ENCODE data around the gene MED27.

Gene MED27

GRCh38 chr9:131843989-131844744 lies 235.5 kb downstream of the MED27 start:
- TF ChIP-seq MAX (IDR thresholded peaks at IDR 0.05; ENCODE audit: low read depth, low read length): no peak
- TF ChIP-seq MYC (IDR thresholded peaks at IDR 0.05; ENCODE audit: low read depth, low read length): no peak
- no peak for TF ChIP-seq POLR2A (IDR thresholded peaks at IDR 0.05; ENCODE audit: extremely low read depth, insufficient read length)
- TF ChIP-seq CTCF (IDR thresholded peaks at IDR 0.05; ENCODE audit: low read depth, low read length): no peak
- no peak overlapping the region for H3K4me3 ChIP-seq (ENCODE audit: low read depth, low read length)
- no peak for DNase-seq (ENCODE audit: low read depth)

- no peak overlapping the region for H3K4me3 ChIP-seq (ENCODE audit: low read depth, low read length)
- TF ChIP-seq CTCF (IDR thresholded peaks at IDR 0.05; ENCODE audit: low read depth, low read length): no peak
- TF ChIP-seq MYC (IDR thresholded peaks at IDR 0.05; ENCODE audit: low read depth, low read length): no peak
- no peak for TF ChIP-seq MAX (IDR thresholded peaks at IDR 0.05; ENCODE audit: low read depth, low read length)
- TF ChIP-seq POLR2A (IDR thresholded peaks at IDR 0.05; ENCODE audit: extremely low read depth, insufficient read length): no peak
- DNase-seq (ENCODE audit: low read depth): no peak
Observed at GRCh38 chr9:131841765-131842318, 237.8 kb downstream of the MED27 start.

- no peak overlapping the region for H3K4me3 ChIP-seq (ENCODE audit: low read depth, low read length)
- TF ChIP-seq CTCF (IDR thresholded peaks at IDR 0.05; ENCODE audit: low read depth, low read length) (no peak), POLR2A (IDR thresholded peaks at IDR 0.05; ENCODE audit: extremely low read depth, insufficient read length) (no peak), MAX (IDR thresholded peaks at IDR 0.05; ENCODE audit: low read depth, low read length) (no peak), MYC (IDR thresholded peaks at IDR 0.05; ENCODE audit: low read depth, low read length) (no peak)
- no peak for DNase-seq (ENCODE audit: low read depth)
Observed at GRCh38 chr9:131840751-131841702, 238.6 kb downstream of the MED27 start.

GRCh38 chr9:131840220-131840619 lies 239.4 kb downstream of the MED27 start:
- TF ChIP-seq CTCF (IDR thresholded peaks at IDR 0.05; ENCODE audit: low read depth, low read length): no peak
- no peak for TF ChIP-seq MAX (IDR thresholded peaks at IDR 0.05; ENCODE audit: low read depth, low read length)
- no peak for TF ChIP-seq MYC (IDR thresholded peaks at IDR 0.05; ENCODE audit: low read depth, low read length)
- TF ChIP-seq POLR2A (IDR thresholded peaks at IDR 0.05; ENCODE audit: extremely low read depth, insufficient read length): no peak
- no peak overlapping the region for H3K4me3 ChIP-seq (ENCODE audit: low read depth, low read length)
- DNase-seq (ENCODE audit: low read depth): peak; percentile 26

- peak; percentile 59 for DNase-seq (ENCODE audit: low read depth)
- H3K4me3 ChIP-seq (ENCODE audit: low read depth, low read length): no peak overlapping the region
- TF ChIP-seq POLR2A (IDR thresholded peaks at IDR 0.05; ENCODE audit: extremely low read depth, insufficient read length) (no peak), MAX (IDR thresholded peaks at IDR 0.05; ENCODE audit: low read depth, low read length) (no peak), MYC (IDR thresholded peaks at IDR 0.05; ENCODE audit: low read depth, low read length) (no peak), CTCF (IDR thresholded peaks at IDR 0.05; ENCODE audit: low read depth, low read length) (no peak)
Observed at GRCh38 chr9:131839281-131840084, 240.2 kb downstream of the MED27 start.
